ENCODE results near the gene COL4A2. TPM values are rescaled to one million over a fixed set of nuclear protein-coding genes. Genes with fewer than 3 reads are reported as not detected.
"Not testable (repeated sequence)": the region's sequence is repeated elsewhere in the genome, so short reads cannot be mapped to it uniquely, and the experiment has no call there.

Gene COL4A2
- total RNA-seq, 4 donors from 2014 or later = 97.6 to 193 (median 131) TPM

DNA sequence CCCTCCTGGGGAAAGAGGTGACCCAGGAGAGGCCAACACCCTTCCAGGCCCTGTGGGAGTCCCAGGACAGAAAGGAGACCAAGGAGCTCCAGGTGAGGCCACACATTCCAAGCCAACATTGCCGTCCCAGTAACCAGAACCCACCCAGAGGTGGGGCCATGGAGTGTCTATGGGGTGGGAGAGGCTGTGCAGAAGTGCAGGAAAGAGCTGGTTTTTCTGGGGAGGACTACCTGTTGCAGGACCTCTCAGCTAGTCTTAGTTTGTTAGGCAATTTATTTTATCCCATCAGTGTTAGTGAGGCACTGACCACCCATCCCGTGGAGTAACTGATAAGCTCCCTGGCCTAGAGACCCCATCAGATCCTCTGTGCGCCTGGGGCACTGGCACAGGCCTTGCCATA lies 188.3 kb downstream of the COL4A2 start:
- Histone ChIP-seq H3K4me1 (no peaks in the 10 kb centered on the region), H3K36me3 (peaks cover 49 to 57% of the 10 kb centered on the region in 2 donors), H3K4me3 (replicated peaks in 1 of 3) (no peak overlapping the region), H3K27ac (no peak overlapping the region), H3K9me3 (no peaks in the 10 kb centered on the region), H3K27me3 (no peaks in the 10 kb centered on the region)
- 73 to 96% methylated on average over 3 of the region's 3 CpGs for WGBS, 2 donors
- intact Hi-C loops (cut with DNase I) = no loop called here
- TF ChIP-seq POLR2A (IDR thresholded peaks at IDR 0.05) = no peak
- TF ChIP-seq, protein P1, sequence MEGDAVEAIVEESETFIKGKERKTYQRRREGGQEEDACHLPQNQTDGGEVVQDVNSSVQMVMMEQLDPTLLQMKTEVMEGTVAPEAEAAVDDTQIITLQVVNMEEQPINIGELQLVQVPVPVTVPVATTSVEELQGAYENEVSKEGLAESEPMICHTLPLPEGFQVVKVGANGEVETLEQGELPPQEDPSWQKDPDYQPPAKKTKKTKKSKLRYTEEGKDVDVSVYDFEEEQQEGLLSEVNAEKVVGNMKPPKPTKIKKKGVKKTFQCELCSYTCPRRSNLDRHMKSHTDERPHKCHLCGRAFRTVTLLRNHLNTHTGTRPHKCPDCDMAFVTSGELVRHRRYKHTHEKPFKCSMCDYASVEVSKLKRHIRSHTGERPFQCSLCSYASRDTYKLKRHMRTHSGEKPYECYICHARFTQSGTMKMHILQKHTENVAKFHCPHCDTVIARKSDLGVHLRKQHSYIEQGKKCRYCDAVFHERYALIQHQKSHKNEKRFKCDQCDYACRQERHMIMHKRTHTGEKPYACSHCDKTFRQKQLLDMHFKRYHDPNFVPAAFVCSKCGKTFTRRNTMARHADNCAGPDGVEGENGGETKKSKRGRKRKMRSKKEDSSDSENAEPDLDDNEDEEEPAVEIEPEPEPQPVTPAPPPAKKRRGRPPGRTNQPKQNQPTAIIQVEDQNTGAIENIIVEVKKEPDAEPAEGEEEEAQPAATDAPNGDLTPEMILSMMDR (IDR thresholded peaks at IDR 0.05) = no peak
- DNase-seq = no peak

DNA sequence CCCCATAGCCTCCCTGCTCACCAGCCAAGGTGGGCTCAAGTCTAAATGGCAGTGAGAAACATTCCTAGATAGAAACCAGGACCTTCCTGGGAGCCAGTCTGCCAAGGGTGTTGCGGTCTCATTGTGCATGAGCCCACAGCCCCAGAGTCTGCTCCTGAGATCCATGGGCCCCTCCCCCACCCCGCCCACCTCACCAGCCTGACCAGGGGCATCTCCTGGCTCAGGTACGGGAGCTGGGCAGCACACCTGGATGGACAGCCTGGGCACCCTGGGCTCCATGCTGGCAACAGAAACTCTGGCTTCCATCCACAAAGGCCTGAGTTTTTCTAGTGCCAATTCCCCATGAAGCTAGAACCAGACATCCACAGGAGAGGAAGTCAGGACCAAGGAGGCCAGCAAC lies 188.8 kb downstream of the COL4A2 start:
- Histone ChIP-seq H3K27ac (no peak overlapping the region), H3K36me3 (peaks cover 52 to 55% of the 10 kb centered on the region in 2 donors), H3K4me3 (replicated peaks in 1 of 3) (no peak overlapping the region), H3K9me3 (no peaks in the 10 kb centered on the region), H3K4me1 (no peaks in the 10 kb centered on the region), H3K27me3 (no peaks in the 10 kb centered on the region)
- DNase-seq = no peak
- 100% methylated on average over 1 to 3 of the region's 3 CpGs for WGBS, 2 donors
- TF ChIP-seq, protein P1 (IDR thresholded peaks at IDR 0.05) = no peak
- TF ChIP-seq POLR2A (IDR thresholded peaks at IDR 0.05) = no peak
- intact Hi-C loops (cut with DNase I) = no loop called here

DNA sequence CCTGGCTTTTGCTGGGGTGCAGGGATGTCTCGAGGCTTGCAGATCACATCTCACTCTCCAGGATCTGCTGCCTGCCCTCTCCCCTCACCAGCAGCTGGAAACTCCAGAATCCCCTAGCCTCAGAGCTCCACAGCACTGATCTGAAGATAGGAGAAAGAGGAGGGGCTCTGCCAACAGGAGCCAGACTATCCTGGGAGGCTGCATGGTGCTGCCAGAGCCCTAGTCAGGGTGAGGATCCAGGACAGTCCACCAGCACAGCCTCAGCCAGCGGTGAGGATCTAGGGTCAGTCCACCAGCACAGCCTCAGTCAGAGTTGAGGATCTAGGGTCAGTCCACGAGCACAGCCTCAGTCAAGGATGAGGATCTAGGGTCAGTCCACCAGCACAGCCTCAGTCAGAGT lies 189.2 kb downstream of the COL4A2 start:
- intact Hi-C loops (cut with DNase I) = no loop called here
- Histone ChIP-seq H3K4me3 (replicated peaks in 1 of 3) (no peak overlapping the region), H3K27ac (no peak overlapping the region), H3K36me3 (peaks cover 51 to 53% of the 10 kb centered on the region in 2 donors), H3K27me3 (no peaks in the 10 kb centered on the region), H3K9me3 (no peaks in the 10 kb centered on the region), H3K4me1 (no peaks in the 10 kb centered on the region)
- DNase-seq = no peak
- TF ChIP-seq POLR2A (IDR thresholded peaks at IDR 0.05) = no peak
- TF ChIP-seq, protein P1 (IDR thresholded peaks at IDR 0.05) = no peak
- 83 to 100% methylated on average over 2 to 3 of the region's 3 CpGs for WGBS, 2 donors

DNA sequence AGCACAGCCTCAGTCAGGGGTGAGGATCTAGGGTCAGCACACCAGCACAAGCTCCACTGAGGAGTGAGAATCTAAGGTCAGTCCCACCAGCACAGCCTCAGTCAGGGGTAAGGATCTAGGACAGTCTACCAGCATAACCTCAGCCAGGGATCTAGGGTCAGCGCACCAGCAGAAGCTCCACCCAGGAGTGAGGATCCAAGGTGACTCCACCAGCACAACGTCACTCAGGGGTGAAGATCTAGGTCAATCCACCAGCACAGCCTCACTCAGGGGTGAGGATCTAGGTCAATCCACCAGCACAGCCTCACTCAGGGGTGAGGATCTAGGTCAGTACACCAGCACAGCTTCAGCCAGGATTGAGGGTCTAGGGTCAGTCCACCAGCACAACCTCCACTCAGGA lies 189.9 kb downstream of the COL4A2 start:
- no peak for DNase-seq
- Histone ChIP-seq H3K9me3 (no peaks in the 10 kb centered on the region), H3K27me3 (no peaks in the 10 kb centered on the region), H3K27ac (no peak overlapping the region), H3K4me1 (no peaks in the 10 kb centered on the region), H3K36me3 (peaks cover 50 to 52% of the 10 kb centered on the region in 2 donors), H3K4me3 (replicated peaks in 1 of 3) (no peak overlapping the region)
- WGBS, 2 donors = 89% methylated on average over 2 of the region's 2 CpGs; no CpG with 5 or more reads in 1 of the 2 donors
- intact Hi-C loops (cut with DNase I) = no loop called here
- no peak for TF ChIP-seq POLR2A (IDR thresholded peaks at IDR 0.05)
- TF ChIP-seq, protein P1 (IDR thresholded peaks at IDR 0.05) = no peak

DNA sequence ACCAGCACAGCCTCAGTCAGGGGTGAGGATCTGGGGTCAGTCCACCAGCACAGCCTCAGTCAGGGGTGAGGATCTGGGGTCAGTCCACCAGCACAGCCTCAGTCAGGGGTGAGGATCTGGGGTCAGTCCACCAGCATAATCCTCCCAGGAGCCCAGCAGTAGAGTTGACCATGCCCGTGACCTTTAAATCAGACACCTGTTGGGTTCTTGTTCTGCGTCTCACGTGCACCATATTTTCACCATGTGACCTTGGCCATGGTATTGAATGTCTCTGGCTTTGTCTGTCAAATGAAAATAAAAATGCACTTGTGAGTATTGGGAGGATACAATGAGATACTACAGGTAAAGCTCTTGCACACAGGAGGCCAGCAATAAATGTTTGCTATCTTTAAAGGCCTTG lies 190.8 kb downstream of the COL4A2 start:
- H3K4me1 ChIP-seq; DNase-seq; H3K27me3 ChIP-seq; intact Hi-C loops (cut with DNase I); H3K27ac ChIP-seq; H3K4me3 ChIP-seq (replicated peaks in 1 of 3); H3K9me3 ChIP-seq: not testable (repeated sequence)
- WGBS, 2 donors = 93 to 97% methylated on average over 2 to 3 of the region's 3 CpGs
- H3K36me3 ChIP-seq = peaks cover 51 to 53% of the 10 kb centered on the region in 2 donors

DNA sequence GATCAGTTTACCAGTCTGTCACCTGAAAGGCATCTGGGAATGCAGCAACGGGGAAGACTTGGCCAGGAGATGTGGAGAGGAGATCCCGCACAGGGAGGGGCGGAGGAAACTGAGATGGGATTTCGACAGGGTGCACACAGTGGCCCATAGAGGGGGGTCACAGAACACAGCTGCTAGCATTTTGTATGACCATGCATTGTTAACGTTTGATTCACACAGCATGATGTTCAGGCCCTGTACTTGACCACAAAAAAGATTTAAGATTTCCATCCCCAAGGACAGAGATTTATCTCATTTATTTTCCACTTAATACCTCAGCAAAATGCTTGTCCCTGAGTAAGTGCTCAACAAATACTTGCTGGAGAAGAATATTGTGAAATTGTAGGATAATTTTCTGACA lies 191.2 kb downstream of the COL4A2 start:
- Histone ChIP-seq H3K36me3 (peaks cover 51 to 58% of the 10 kb centered on the region in 2 donors), H3K4me3 (replicated peaks in 1 of 3) (no peak overlapping the region), H3K9me3 (no peaks in the 10 kb centered on the region), H3K4me1 (no peaks in the 10 kb centered on the region), H3K27me3 (no peaks in the 10 kb centered on the region), H3K27ac (no peak overlapping the region)
- DNase-seq = no peak
- intact Hi-C loops (cut with DNase I) = no loop called here
- TF ChIP-seq, protein P1 (IDR thresholded peaks at IDR 0.05) = no peak
- no peak for TF ChIP-seq POLR2A (IDR thresholded peaks at IDR 0.05)
- 84 to 91% methylated on average over 5 of the region's 5 CpGs for WGBS, 2 donors
